Activated naive CD4-positive, alpha-beta T cell treated with Interleukin-2 at 50 U/mL for 16 hours (primary cell): ENCODE results near the gene GOLGA8T.
"Not testable (repeated sequence)": the region's sequence is repeated elsewhere in the genome, so short reads cannot be mapped to it uniquely, and the experiment has no call there.

Experiments
- DNase-seq: peaks from one replicate; pipeline ENCODE4 v3.0.0-alpha.2; 2020

The GOLGA8T gene, protein sequence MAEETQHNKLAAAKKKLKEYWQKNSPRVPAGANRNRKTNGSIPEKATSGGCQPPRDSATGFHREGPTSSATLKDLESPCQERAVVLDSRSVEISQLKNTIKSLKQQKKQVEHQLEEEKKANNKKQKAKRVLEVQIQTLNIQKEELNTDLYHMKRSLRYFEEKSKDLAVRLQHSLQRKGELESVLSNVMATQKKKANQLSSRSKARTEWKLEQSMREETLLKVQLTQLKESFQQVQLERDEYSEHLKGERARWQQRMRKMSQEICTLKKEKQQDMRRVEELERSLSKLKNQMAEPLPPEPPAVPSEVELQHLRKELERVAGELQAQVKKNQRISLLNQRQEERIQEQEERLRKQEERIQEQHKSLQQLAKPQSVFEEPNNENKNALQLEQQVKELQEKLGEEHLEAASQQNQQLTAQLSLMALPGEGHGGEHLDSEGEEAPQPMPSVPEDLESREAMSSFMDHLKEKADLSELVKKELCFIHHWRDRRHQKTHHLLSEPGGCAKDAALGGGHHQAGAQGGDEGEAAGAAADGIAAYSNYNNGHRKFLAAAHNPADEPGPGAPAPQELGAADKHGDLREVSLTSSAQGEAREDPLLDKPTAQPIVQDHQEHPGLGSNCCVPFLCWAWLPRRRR

DNA sequence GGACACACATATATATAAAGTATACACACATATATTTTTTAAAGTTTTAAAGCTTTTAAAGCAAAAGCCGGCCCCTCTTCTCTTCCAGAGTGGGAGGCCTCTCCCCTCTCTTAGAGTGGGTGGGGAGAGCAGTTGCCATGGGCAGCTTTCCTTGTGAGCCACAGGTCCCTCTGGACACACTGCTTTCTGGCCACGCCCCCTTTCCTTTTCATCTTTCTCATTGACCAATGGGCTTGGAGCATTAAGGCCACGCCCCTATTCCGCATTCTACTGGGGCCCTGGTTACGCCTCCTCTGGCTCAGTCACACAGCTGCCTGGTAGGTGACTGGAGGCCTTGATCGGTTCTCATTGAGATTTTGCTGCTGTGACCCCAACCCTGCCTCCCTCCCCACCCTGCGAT lies at the start of gene GOLGA8T:
TSS of gene GOLGA8T (plus strand) at position 301 of the 400 bp plus-strand sequence. CDS start at position 399, 98 bp downstream.
- not testable (repeated sequence) for DNase-seq

GRCh38 chr15:30097827-30098226 lies 37.0 kb upstream of the GOLGA8T start:
- not testable (repeated sequence) for DNase-seq

- not testable (repeated sequence) for DNase-seq
Observed at GRCh38 chr15:30102890-30103289, 32.0 kb upstream of the GOLGA8T start.

GRCh38 chr15:30103941-30104507 lies 30.8 kb upstream of the GOLGA8T start:
- not testable (repeated sequence) for DNase-seq

DNA sequence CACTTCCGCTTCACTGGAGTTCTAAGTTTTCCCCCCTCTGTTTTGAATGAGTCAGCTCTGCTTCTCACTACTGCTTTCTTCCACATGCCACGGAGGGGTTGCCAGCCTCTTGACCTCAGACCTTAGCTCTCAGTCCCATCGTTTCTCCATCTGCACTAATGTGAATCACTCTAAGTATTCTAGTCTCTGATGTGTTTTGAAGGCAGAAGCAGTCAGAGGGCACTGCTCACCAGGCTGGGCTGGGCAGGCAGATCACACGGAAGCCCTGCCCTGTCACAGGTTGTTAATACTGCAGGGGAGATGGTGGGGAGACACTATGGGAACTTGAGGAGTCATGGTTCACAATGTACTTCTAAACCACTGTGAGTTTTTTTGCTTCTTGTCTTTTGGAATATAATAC lies 24.3 kb upstream of the GOLGA8T start:
- DNase-seq: not testable (repeated sequence)

GRCh38 chr15:30130066-30130465 lies 4.8 kb upstream of the GOLGA8T start:
- not testable (repeated sequence) for DNase-seq

DNA sequence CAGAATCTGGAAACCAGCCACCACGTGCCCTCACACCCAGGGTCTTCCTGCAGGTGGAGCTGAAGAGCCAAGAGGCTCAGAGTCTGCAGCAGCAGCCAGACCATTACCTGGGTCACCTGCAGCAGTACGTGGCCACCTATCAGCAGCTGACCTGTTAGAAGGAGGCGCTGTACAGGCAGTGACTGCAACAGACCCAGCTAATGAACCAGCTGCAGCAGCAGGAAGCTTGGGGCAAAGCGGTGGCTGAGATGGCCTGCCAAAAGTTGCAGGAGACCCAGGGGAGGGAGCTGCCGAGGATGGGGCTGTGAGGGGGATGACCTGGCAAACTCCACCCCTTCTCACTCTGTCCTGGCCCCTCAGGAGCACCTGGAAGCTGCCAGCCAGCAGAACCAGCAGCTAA lies 8.4 kb downstream of the GOLGA8T start:
- not testable (repeated sequence) for DNase-seq

DNA sequence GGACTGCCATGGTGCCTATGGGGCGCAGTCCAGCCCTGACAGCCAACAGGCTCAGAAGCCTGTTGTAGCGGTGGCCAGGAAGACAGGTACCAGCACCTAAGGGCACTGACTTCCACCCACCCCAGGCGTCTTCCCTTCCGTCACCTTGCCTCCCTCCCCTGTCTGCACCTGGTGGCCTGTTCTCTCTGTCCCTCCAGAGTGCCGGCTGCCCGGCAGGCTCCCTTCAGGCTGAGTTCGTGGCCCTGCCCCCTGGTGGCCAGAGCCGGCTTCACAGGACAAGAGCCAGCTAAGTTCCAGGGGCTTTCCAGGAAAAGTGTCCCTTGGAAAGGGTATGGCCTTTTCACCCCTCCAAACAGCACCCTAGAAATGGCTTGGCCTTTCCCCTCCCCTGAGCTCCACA lies 15.0 kb downstream of the GOLGA8T start:
- DNase-seq: not testable (repeated sequence)

DNA sequence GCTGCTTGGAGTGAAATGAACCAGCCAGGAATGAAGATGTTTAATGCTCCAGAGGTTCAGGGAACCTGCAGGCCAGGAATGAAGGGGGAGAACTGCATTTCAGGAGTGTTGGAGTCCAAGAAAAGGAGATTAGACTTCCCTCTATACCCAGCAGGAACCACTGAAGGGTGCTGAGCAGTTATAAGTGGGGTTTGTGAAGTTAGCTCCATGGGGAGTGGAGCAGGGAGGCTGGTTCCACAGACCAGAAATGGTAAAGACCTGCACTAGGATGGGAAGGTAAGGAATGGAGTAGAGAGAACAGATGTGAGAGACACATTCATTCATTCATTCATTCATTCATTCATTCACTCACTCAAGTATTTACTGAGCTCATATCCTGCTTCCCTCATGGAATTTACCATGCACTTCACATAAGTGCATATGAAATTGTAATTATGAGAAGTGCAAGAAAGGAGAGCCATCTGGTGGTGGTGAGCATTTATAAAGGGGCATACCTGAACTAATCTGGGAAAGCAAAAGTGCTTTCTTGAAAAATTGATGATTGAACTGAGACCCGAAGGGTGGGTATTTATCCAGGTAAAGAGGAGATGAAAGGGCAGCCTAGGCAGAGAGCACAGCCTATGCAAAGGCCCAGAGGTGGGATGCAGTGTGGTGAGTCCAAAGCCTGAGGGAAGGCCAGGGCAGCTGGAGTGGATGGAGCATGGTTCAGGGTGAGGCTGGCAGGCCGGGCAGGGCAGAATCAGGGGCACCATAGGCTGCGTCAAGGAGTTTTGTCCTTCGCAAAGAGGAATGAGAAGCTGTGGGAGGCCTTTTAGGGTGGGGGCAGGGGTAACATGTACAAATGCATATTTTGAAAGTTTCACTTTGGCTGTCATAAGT lies 27.9 kb downstream of the GOLGA8T start:
- DNase-seq: not testable (repeated sequence)

- not testable (repeated sequence) for DNase-seq
Observed at GRCh38 chr15:30163759-30164158, 28.9 kb downstream of the GOLGA8T start.

GRCh38 chr15:30164257-30164656 lies 29.4 kb downstream of the GOLGA8T start:
- not testable (repeated sequence) for DNase-seq

DNA sequence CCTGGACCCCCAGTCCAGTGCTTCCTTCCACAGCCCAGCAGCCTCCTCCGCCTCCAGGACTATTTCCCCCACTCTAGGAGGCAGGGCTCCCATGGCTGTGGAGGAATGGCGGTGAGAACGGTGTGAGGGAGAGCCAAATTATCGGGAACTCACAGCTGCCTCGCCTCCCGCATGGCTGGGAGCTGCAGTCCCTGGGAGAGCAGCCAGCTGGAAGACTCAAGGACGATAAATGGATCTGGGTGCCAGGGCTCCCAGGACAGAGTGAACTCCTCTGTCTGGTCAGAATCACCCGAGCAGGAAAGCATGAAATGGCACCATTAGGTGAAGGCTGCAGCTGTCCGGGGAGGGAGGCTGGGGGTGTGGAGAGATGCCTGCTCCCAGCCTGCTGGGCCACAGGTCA lies 32.6 kb downstream of the GOLGA8T start:
- not testable (repeated sequence) for DNase-seq

DNA sequence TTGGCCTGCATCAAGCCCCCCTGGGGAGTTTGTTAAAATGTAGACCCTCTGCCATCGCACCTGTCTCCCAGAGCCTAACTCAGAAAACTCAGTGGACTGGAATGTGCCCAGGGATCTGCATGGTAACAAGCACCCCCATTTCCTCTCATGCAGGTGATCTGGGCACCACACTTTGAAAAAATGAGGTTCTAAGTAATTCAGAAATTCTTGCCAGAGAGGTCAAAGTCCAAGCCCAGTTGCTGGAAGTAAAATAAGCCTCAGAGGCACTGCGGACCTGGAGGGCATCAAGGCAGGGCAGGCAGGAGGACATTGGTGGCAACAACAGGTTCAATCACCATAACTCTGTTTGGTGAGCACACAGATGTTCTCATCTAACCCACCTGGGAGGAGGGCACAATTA lies 33.0 kb downstream of the GOLGA8T start:
- DNase-seq: not testable (repeated sequence)

DNA sequence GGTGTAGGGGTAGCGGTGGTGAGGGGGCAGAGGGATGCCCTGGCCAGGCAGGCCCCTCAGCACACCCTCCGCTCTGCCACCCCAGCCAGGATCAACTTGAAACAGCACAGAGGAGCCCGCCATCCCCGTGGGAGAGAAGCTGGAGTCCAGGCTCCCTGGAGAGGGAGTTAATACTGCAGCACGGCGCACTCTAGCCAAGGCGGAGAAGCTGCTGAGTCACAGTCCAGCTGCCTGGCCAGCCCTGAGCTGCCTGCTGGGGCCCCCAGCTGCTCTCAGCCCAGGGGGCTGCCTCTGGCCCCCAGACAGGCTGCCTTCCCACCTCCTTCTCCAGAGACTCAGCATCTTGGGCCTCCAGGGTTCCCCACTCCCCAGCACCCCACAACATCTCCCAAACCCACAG lies 36.6 kb downstream of the GOLGA8T start:
- DNase-seq: not testable (repeated sequence)

DNA sequence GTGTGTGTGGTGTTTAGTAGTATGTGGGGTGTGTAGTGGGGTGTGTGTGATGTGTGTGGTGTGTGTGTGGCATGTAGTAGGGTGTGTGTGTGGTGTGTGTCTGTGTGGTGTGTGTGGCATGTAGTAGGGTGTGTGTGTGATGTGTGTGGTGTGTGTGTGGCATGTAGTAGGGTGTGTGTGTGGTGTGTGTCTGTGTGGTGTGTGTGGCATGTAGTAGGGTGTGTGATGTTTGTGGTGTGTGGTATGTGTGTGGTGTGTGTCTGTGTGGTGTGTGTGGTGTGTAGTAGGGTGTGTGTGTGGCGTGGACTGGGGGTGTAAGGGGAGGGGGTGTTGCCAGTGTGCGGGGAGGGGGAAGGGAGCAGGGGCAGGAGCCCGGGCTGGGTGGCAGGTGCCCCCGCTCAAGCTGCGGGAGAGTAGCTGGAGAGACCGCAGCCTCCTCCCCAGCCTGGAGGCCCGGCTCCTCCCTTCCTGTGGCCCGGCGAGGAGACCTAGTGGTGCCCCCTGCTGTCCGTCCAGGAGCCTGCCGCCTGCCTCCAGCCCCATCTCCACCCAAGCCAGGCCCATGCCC lies 38.3 kb downstream of the GOLGA8T start:
- peak; percentile 77 for DNase-seq

- not testable (repeated sequence) for DNase-seq
Observed at GRCh38 chr15:30175291-30175690, 40.4 kb downstream of the GOLGA8T start.

DNA sequence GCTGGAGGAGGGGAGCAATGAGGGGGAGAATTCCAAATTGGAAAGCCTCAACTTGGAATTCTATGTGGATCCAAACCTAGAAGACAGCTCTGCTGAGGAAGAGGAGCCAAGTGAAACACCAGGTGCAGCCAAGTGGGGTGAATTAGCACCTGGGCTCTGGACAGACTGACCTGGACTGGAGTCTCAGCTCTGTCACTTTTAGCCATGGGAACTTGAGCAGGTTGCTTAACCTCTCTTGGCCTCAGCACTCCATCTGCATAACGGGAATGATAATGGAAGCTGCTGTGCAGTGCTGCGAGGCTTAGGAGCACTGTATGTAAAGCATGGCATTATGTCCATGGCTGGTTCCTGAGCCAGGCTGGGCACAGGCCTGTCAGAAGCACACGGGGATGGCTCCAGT lies 41.8 kb downstream of the GOLGA8T start:
- DNase-seq: not testable (repeated sequence)

- not testable (repeated sequence) for DNase-seq
Observed at GRCh38 chr15:30179814-30180213, 45.0 kb downstream of the GOLGA8T start.

GRCh38 chr15:30185495-30185894 lies 50.6 kb downstream of the GOLGA8T start:
- DNase-seq: not testable (repeated sequence)

- DNase-seq: not testable (repeated sequence)
Observed at GRCh38 chr15:30187429-30187828, 52.6 kb downstream of the GOLGA8T start.

GRCh38 chr15:30189754-30190153 lies 54.9 kb downstream of the GOLGA8T start:
- not testable (repeated sequence) for DNase-seq

DNA sequence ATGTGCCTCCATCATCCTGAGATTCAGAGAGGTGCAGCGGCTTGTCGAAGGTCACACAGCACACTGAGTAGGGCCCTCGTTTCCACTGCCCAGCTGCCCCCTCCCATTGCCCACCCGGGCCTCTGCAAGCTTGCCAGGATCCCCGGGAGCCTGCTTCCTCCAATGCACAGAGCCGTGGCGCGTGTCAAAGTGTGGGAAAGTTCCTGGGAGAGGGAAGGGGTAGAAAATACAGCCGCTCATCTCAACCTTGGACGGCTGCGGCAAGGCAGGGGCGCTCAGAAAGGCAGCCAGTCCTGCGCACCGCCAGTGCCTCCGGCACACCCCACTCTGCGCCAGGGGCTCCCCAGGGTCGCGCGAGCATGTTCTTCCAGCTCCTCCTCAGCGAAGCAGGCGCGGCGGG lies 56.3 kb downstream of the GOLGA8T start:
- not testable (repeated sequence) for DNase-seq
